GM12801 (cell line): ENCODE measurements around the gene FGF6.

Experiments
- TF ChIP-seq, protein P1 (sequence below): IDR thresholded peaks from one replicate; pipeline ENCODE4 v1.5.1; 2011; ENCODE audit warnings: control low read depth; ENCODE audit not compliant: insufficient read length; ENCODE audit errors: extremely low read depth

FGF6 gene, protein sequence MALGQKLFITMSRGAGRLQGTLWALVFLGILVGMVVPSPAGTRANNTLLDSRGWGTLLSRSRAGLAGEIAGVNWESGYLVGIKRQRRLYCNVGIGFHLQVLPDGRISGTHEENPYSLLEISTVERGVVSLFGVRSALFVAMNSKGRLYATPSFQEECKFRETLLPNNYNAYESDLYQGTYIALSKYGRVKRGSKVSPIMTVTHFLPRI

DNA sequence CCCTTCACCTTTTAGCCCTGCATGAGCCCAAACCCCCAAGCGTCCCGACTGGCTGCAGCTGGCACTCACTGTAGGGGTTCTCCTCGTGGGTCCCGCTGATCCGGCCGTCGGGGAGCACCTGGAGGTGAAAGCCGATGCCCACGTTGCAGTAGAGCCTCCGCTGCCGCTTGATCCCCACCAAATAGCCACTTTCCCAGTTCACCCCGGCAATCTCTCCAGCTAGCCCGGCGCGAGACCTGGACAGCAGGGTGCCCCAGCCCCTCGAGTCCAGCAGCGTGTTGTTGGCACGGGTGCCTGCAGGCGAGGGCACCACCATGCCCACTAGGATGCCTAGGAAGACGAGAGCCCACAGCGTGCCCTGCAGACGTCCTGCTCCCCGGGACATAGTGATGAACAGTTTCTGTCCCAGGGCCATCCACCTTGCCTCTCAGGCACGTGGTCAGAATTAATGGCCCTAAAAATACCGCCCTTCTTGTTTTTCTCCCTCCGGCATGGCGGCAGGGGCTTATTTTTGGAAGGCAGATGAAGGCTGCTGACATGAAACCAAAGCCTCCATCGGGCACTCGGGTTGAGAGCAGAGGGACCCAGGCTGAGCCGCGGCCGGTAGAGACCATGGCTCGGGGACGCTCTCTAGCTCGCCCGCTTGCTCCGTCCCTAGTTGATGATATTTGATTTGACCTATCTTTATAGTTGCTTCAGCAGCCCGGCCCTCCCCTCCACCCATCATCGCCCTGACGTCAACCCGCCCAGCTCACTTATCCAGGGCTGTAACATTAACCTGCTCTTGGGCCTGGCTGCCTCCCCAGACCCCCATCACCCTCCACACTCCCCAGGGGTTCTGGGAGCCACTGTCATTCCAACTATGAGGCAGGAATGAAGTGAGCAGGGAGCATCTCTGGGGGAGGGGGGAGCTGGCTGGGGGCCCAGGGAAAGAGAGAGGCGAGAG lies at the start of gene FGF6:
FGF6 (minus strand) TSS at position 660 of the 946 bp plus-strand sequence; CDS start at position 415, 245 bp downstream.
- TF ChIP-seq, protein P1, sequence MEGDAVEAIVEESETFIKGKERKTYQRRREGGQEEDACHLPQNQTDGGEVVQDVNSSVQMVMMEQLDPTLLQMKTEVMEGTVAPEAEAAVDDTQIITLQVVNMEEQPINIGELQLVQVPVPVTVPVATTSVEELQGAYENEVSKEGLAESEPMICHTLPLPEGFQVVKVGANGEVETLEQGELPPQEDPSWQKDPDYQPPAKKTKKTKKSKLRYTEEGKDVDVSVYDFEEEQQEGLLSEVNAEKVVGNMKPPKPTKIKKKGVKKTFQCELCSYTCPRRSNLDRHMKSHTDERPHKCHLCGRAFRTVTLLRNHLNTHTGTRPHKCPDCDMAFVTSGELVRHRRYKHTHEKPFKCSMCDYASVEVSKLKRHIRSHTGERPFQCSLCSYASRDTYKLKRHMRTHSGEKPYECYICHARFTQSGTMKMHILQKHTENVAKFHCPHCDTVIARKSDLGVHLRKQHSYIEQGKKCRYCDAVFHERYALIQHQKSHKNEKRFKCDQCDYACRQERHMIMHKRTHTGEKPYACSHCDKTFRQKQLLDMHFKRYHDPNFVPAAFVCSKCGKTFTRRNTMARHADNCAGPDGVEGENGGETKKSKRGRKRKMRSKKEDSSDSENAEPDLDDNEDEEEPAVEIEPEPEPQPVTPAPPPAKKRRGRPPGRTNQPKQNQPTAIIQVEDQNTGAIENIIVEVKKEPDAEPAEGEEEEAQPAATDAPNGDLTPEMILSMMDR: no peak

DNA sequence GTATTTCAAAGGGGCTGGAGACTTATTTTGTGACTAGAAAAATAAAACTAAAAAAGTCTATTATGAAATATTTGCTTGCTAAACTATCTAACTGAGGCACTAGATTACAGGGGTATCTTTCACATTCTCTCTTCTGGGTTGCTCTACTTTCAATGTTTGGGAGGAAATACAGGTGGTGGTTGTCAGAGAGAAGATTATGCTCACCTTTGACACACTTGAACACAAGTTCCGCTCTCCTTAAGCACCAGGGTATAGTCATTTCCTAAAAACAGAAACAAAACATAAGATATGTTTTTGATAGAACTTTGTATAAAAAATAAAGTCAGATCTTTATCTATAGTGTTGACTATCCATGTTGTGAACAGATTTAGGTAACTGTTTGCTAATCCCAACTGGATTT lies 45.4 kb upstream of the FGF6 start:
- TF ChIP-seq, protein P1: no peak

DNA sequence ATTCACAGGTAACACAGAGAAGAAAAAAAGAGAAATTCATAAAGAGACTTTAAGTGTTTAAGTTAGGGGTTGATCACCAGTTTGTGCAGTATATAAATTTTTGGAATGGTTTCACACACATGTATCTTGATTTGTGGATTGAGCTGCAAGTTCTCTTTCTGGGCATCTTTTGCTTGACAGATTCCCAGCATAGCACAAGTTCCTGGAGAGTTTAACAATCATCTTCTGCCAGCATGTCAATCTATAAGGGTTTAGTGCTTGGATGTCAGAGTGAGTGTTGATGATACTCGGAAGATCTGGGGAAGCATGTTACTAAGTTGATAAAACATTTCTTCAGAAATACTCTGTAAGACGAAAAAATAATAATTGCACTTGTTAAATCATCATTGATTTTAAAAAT lies 43.9 kb upstream of the FGF6 start:
- TF ChIP-seq, protein P1: no peak

DNA sequence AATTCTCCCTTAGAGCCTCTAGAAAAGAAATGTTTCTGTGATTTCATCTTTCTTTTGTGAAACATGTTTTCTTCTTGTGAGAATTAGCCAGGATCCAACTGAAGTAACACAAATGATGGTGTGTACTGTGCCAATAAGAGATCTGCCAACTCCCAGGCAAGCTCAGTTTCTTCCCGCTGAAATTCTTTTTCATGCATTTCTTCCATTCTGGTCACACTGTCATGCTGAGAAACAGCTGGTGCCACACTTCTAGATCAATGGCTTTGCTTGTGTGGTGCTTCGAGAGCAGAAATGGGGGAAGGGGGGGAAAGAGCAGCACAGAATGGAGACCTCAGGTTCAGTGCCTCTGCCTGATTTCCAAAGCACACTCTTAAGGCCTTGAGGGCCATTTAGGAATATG lies 41.4 kb upstream of the FGF6 start:
- TF ChIP-seq, protein P1: no peak

DNA sequence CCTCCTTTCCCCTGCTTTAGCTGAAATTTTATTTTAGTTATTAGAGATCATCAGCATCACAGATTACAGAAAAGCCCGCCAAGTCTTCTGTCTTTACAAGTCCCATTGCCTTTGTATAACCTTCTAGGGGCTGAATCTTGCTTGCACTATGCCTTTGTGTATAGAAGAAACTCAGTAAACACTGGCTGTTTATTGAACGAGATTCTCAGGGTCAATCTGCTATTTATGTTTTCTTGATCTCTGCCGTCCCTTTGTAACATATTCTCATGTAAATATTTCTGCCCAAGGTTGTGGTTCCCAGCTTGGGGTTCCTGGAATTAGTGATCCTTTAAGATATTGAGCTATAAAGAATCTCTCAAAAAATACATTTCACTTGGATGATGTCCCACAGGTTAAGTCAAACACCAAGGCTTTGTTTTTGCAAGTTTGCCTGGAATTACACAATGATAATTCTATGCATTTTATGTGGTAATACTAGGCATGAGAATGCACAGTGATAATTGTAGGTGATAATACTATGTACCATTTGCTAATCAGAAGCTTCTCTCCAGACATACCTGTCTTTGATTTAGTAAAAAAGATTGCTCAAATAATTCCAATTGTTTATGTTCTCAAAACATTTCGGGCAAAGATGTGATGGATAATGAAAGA lies 40.6 kb upstream of the FGF6 start:
- TF ChIP-seq, protein P1: no peak

DNA sequence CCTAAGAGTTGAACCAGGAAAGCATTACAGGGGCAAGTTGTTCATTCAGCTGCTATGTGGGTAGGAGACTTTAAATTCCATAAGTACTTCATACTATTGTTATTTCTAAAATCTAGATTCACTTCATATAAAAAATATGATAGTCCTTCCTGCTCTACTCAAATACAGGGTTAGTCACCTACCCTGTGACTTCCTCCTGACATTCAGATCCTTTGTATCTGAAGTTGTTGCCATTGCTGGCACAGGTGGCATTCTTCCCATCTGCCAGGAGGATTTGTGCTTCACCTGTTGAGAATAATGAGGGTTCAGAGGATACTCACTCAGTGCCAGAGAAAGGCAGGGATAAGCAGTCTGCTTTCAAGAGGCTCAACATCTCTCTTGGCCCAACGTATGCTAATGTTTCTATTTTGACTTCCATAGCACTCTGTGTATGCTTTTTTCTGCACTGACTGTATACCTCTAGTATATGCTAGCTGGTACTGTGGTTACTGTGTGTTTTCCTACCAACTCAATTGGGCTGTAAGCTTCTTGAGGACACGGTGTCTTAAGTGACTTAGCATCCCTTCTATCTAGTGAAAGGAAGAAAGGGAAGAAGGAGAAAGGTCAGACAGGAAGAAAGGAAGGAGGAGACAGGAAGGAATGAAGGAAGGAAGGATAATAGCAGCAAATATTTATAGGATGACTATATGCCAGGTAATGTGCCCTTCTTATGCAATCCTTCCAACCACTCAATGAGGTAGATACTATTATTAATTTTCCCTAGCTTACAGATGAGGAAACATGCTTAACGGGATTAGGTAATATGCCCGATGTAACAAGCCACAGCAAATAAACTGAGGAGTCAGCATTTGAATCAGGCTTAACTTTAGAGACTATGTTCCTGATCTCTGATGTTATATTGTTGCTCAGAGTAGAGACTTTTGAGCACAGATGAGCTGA lies 38.5 kb upstream of the FGF6 start:
- TF ChIP-seq, protein P1: no peak
